SK-N-SH (cell line): ENCODE data around the gene JADE2. TPM values are rescaled to one million over a fixed set of nuclear protein-coding genes. Genes with fewer than 3 reads are reported as not detected.

Experiments used
- CTCF ChIA-PET: fragments of 300-600, 350-600 bp; formaldehyde crosslinking; extraction: SDS; loops from one replicate; lab custom pipeline; 2021; lab: Yijun Ruan, JAX
- POLR2A ChIA-PET: fragments of 350-600 bp; sonication (Branson Sonifier 250); formaldehyde crosslinking; extraction: SDS; loops from one replicate; lab custom pipeline; 2020; ENCODE audit warnings: antibody characterized with exemption, inconsistent platforms; lab: Yijun Ruan, JAX
- DNase-seq: peaks from one replicate; pipeline ENCODE4 v3.0.0; 2012
- H2AFZ ChIP-seq: fragments of 200-600 bp; sonication (generic); 2 replicates; pipeline ENCODE4 v1.8.1; 2016; ENCODE audit warnings: antibody characterized with exemption, mild to moderate bottlenecking, low read depth
- H3F3A ChIP-seq: fragments of 200-600 bp; sonication (generic); replicated peaks from 2 replicates; pipeline ENCODE3; 2016; ENCODE audit warnings: antibody characterized with exemption, mild to moderate bottlenecking; ENCODE audit not compliant: insufficient read depth
- H3K27ac ChIP-seq, 2 experiments: fragments of 200-500 bp in 1 of 2; fragments of 200-600 bp in 1 of 2; sonication (Bioruptor generic) in 1 of 2; sonication (generic), shearing (Covaris generic) in 1 of 2; 2 replicates each; pipeline versions ENCODE4 v1.5.1 to v1.6.1; 2014 to 2016; ENCODE audit warnings: low read depth in 2 of 2, inconsistent platforms in 1 of 2, low read length in 1 of 2, mild to moderate bottlenecking in 1 of 2, mixed read lengths in 1 of 2
- H3K27me3 ChIP-seq: fragments of 200-600 bp; sonication (generic), shearing (Covaris generic); 2 replicates; pipeline ENCODE4 v1.6.1; 2016; ENCODE audit warnings: mixed run types; ENCODE audit not compliant: insufficient read depth
- H3K36me3 ChIP-seq, 2 experiments: fragments of 200-500 bp in 1 of 2; fragments of 200-600 bp in 1 of 2; sonication (Bioruptor generic) in 1 of 2; sonication (generic) in 1 of 2; replicated peaks in 1 of 2; 2 replicates each; pipeline versions ENCODE3 to v1.5.1; 2014 to 2016; ENCODE audit warnings: low read length in 1 of 2, mild to moderate bottlenecking in 1 of 2; ENCODE audit not compliant: insufficient read depth in 2 of 2, control insufficient read depth in 1 of 2
- H3K4me1 ChIP-seq, 2 experiments: fragments of 200-500 bp in 1 of 2; fragments of 200-600 bp in 1 of 2; sonication (Bioruptor generic) in 1 of 2; sonication (generic), shearing (Covaris generic) in 1 of 2; 2 replicates each; pipeline versions ENCODE4 v1.5.1 to v1.6.1; 2014 to 2016; ENCODE audit warnings: low read depth in 1 of 2, low read length in 1 of 2, mixed run types in 1 of 2; ENCODE audit not compliant: insufficient read depth in 2 of 2, control insufficient read depth in 1 of 2
- H3K4me2 ChIP-seq: fragments of 200-600 bp; sonication (generic), shearing (Covaris generic); 2 replicates; pipeline ENCODE4 v1.6.1; 2017; ENCODE audit warnings: mixed run types
- H3K4me3 ChIP-seq, 2 experiments: fragments of 200-500 bp in 1 of 2; fragments of 200-600 bp in 1 of 2; sonication (Bioruptor generic) in 1 of 2; sonication (generic), shearing (Covaris generic) in 1 of 2; 2 replicates each; pipeline versions ENCODE4 v1.5.1 to v1.8.1; 2014 to 2016; ENCODE audit warnings: low read depth in 2 of 2, inconsistent platforms in 1 of 2, low read length in 1 of 2, mild to moderate bottlenecking in 1 of 2, mixed read lengths in 1 of 2, moderate library complexity in 1 of 2
- H3K79me2 ChIP-seq: fragments of 200-600 bp; sonication (generic); 2 replicates; pipeline ENCODE4 v1.8.1; 2017; ENCODE audit warnings: mild to moderate bottlenecking; ENCODE audit not compliant: insufficient read depth
- H3K9ac ChIP-seq: fragments of 200-600 bp; sonication (generic); 2 replicates; pipeline ENCODE4 v1.6.1; 2017; ENCODE audit warnings: mixed run types
- H3K9me2 ChIP-seq: fragments of 200-600 bp; sonication (generic); 2 replicates; pipeline ENCODE4 v1.6.1; 2017; ENCODE audit warnings: mixed run types
- H3K9me3 ChIP-seq: fragments of 200-600 bp; sonication (generic); 2 replicates; pipeline ENCODE4 v1.6.1; 2017; ENCODE audit warnings: mixed run types, mild to moderate bottlenecking, moderate library complexity
- H4K20me1 ChIP-seq: fragments of 200-600 bp; sonication (generic); 2 replicates; pipeline ENCODE4 v1.6.1; 2017; ENCODE audit warnings: mild to moderate bottlenecking, mixed run types; ENCODE audit not compliant: insufficient read depth
- CHD2 ChIP-seq: fragments of 150-350 bp; IDR thresholded peaks from 2 replicates; pipeline ENCODE4 v1.6.1; 2018; ENCODE audit warnings: low read length; ENCODE audit not compliant: partially characterized antibody
- EP300 ChIP-seq, 2 experiments: IDR thresholded peaks; 2 replicates each; pipeline versions ENCODE4 v1.4.0 to v1.6.1; 2012; ENCODE audit warnings: borderline replicate concordance in 1 of 2, low read depth in 1 of 2, low read length in 1 of 2
- EZH2phosphoT487 ChIP-seq: fragments of 200-600 bp; sonication (generic); IDR thresholded peaks from 2 replicates; pipeline ENCODE4 v1.6.1; 2017; ENCODE audit warnings: low read depth, mixed run types, mild to moderate bottlenecking, antibody characterized with exemption, moderate library complexity, borderline replicate concordance
- FOSL2 ChIP-seq: IDR thresholded peaks from 2 replicates; pipeline ENCODE4 v1.4.0; 2012; ENCODE audit warnings: low read depth, mild to moderate bottlenecking, moderate library complexity, borderline replicate concordance
- FOXJ3 ChIP-seq: sonication (generic); formaldehyde crosslinking; IDR thresholded peaks from 2 replicates; pipeline ENCODE4 v1.5.1; 2020; ENCODE audit warnings: mild to moderate bottlenecking, missing genetic modification reagents
- FOXM1 ChIP-seq: IDR thresholded peaks from 2 replicates; pipeline ENCODE4 v1.4.0; 2012; ENCODE audit warnings: low read depth, mild to moderate bottlenecking
- JUND ChIP-seq: IDR thresholded peaks from 2 replicates; pipeline ENCODE4 v1.4.0; 2012
- MEF2A ChIP-seq: IDR thresholded peaks from 2 replicates; pipeline ENCODE4 v1.4.0; 2012; ENCODE audit warnings: low read depth, borderline replicate concordance
- MXI1 ChIP-seq: IDR thresholded peaks from 2 replicates; pipeline ENCODE4 v1.6.1; 2012; ENCODE audit warnings: mild to moderate bottlenecking, low read depth, low read length, improper control_type of control experiment
- NFIC ChIP-seq: IDR thresholded peaks from 2 replicates; pipeline ENCODE4 v1.4.0; 2012; ENCODE audit warnings: borderline replicate concordance
- NRF1 ChIP-seq: IDR thresholded peaks from 2 replicates; pipeline ENCODE4 v1.6.1; 2012; ENCODE audit warnings: low read depth, mild to moderate bottlenecking, low read length
- POLR2AphosphoS5 ChIP-seq: IDR thresholded peaks from 2 replicates; pipeline ENCODE4 v1.6.1; 2012; ENCODE audit warnings: low read depth, low read length
- RAD21 ChIP-seq: IDR thresholded peaks from 2 replicates; pipeline ENCODE4 v1.6.1; 2012; ENCODE audit warnings: mild to moderate bottlenecking, low read length
- RFX5 ChIP-seq: IDR thresholded peaks from 2 replicates; pipeline ENCODE4 v1.6.1; 2012; ENCODE audit warnings: mild to moderate bottlenecking, improper control_type of control experiment, low read length
- RXRA ChIP-seq: IDR thresholded peaks from 2 replicates; pipeline ENCODE4 v1.4.0; 2012; ENCODE audit warnings: low read depth, mild to moderate bottlenecking, borderline replicate concordance
- TAF1 ChIP-seq: IDR thresholded peaks from 2 replicates; pipeline ENCODE4 v1.6.1; 2012; ENCODE audit warnings: low read depth, mild to moderate bottlenecking, low read length, moderate library complexity, borderline replicate concordance
- TEAD4 ChIP-seq: IDR thresholded peaks from 2 replicates; pipeline ENCODE4 v1.4.0; 2012; ENCODE audit warnings: mild to moderate bottlenecking, borderline replicate concordance; ENCODE audit not compliant: insufficient read depth
- WGBS: methylation state at CpG from one replicate; pipeline ENCODE4 v1.1.6; 2017; ENCODE audit warnings: low lambda C conversion rate; 5-methylcytosine and 5-hydroxymethylcytosine counted together
- polyA plus RNA-seq, 3 experiments: library from polyadenylated mRNA; depleted of rRNA; stranded (reverse); fragments of >200 nt; gene quantifications; 2 replicates each; pipeline ENCODE4 v1.2.3, GENCODE V29; 2012
- TF ChIP-seq, protein P1 (sequence below): fragments of 150-350 bp; IDR thresholded peaks from 2 replicates; pipeline ENCODE4 v1.6.1; 2016; ENCODE audit warnings: mild to moderate bottlenecking, low read depth, low read length
- TF ChIP-seq, protein P2 (sequence below): IDR thresholded peaks from 2 replicates; pipeline ENCODE4 v1.4.0; 2012; ENCODE audit warnings: low read depth, borderline replicate concordance
- TF ChIP-seq, protein P3 (sequence below): fragments of 150-350 bp; IDR thresholded peaks from 2 replicates; pipeline ENCODE4 v1.6.1; 2017; ENCODE audit warnings: antibody characterized with exemption, low read length, low read depth, borderline replicate concordance
- TF ChIP-seq, protein P4 (sequence below): IDR thresholded peaks from 2 replicates; pipeline ENCODE4 v1.6.1; 2012; ENCODE audit warnings: mild to moderate bottlenecking, low read depth, low read length, moderate library complexity
- TF ChIP-seq, protein P5 (sequence below): IDR thresholded peaks from 2 replicates; pipeline ENCODE4 v1.4.0; 2012; ENCODE audit warnings: low read depth
- TF ChIP-seq, protein P6 (sequence below): IDR thresholded peaks from 2 replicates; pipeline ENCODE4; 2012
- TF ChIP-seq, protein P7 (sequence below): IDR thresholded peaks from 2 replicates; pipeline ENCODE4 v1.4.0; 2012; ENCODE audit warnings: low read depth, borderline replicate concordance

JADE2 gene
- polyA plus RNA-seq, 1 of the 3 experiments (the other 2 are of a cell fraction) = 25.7 TPM

DNA sequence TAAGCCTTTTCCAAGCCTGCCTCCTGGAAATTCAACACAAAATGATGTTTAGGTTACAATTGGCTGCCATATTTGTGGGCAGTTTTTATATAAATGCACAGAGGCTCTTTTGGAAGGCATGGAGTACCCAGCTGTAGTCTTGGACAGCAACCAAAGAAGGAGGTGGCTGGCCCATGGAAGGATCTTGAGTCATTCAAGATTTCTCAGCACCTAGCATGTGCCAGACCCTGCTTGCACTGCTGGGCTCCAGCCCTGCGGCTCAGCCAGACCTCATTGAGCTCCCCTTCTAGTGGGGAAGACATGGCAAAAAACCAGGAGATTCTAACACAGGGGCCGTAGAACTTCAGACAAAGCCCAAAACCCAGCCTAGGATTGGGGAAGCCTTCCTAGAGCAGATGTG lies 22.1 kb downstream of the JADE2 start:
- H3K9me3 ChIP-seq = no peaks in the 10 kb centered on the region
- H3F3A ChIP-seq = peaks cover 23% of the 10 kb centered on the region
- H3K4me3 ChIP-seq = no peak overlapping the region
- CTCF ChIA-PET = interaction anchor here (1.1 to 3.3 kb wide), 4 partner anchors 13 to 39 kb away, joined by 3 to 22 read pairs (median 6); partner anchors contain the start of gene JADE2
- DNase-seq = no peak
- 100% methylated on average over 1 of the region's 2 CpGs for WGBS
- no peak overlapping the region for H3K9ac ChIP-seq
- peak overlapping the region; percentile 9; the same call in 1 of the 2 replicates for H3K4me2 ChIP-seq
- H2AFZ ChIP-seq = no peak overlapping the region
- H3K79me2 ChIP-seq = peaks cover 35% of the 10 kb centered on the region
- peaks cover 28% of the 10 kb centered on the region for H4K20me1 ChIP-seq
- peaks cover 11 to 17% of the 10 kb centered on the region in 2 experiments for H3K36me3 ChIP-seq
- no peaks in the 10 kb centered on the region for H3K9me2 ChIP-seq
- POLR2A ChIA-PET = no interaction called here
- peak overlapping the region in 1 of 2 experiments; percentile 39; a peak in 1 of 4 replicates for H3K27ac ChIP-seq
- H3K27me3 ChIP-seq = no peaks in the 10 kb centered on the region
- H3K4me1 ChIP-seq = peaks cover 21 to 32% of the 10 kb centered on the region in 2 experiments; a peak in 3 of 4 replicates
- no peak for TF ChIP-seq FOXM1
- TF ChIP-seq NFIC = peak; percentile 91
- no peak for TF ChIP-seq RFX5
- TF ChIP-seq EZH2phosphoT487 = no peak
- no peak for TF ChIP-seq POLR2AphosphoS5
- TF ChIP-seq, protein P1, sequence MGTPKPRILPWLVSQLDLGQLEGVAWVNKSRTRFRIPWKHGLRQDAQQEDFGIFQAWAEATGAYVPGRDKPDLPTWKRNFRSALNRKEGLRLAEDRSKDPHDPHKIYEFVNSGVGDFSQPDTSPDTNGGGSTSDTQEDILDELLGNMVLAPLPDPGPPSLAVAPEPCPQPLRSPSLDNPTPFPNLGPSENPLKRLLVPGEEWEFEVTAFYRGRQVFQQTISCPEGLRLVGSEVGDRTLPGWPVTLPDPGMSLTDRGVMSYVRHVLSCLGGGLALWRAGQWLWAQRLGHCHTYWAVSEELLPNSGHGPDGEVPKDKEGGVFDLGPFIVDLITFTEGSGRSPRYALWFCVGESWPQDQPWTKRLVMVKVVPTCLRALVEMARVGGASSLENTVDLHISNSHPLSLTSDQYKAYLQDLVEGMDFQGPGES = no peak
- TF ChIP-seq NRF1 = no peak
- no peak for TF ChIP-seq MXI1
- TF ChIP-seq, protein P2, sequence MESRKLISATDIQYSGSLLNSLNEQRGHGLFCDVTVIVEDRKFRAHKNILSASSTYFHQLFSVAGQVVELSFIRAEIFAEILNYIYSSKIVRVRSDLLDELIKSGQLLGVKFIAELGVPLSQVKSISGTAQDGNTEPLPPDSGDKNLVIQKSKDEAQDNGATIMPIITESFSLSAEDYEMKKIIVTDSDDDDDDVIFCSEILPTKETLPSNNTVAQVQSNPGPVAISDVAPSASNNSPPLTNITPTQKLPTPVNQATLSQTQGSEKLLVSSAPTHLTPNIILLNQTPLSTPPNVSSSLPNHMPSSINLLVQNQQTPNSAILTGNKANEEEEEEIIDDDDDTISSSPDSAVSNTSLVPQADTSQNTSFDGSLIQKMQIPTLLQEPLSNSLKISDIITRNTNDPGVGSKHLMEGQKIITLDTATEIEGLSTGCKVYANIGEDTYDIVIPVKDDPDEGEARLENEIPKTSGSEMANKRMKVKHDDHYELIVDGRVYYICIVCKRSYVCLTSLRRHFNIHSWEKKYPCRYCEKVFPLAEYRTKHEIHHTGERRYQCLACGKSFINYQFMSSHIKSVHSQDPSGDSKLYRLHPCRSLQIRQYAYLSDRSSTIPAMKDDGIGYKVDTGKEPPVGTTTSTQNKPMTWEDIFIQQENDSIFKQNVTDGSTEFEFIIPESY = no peak
- TF ChIP-seq FOSL2 = peak; percentile 47; the same call in 1 of the 2 replicates
- TF ChIP-seq, protein P3, sequence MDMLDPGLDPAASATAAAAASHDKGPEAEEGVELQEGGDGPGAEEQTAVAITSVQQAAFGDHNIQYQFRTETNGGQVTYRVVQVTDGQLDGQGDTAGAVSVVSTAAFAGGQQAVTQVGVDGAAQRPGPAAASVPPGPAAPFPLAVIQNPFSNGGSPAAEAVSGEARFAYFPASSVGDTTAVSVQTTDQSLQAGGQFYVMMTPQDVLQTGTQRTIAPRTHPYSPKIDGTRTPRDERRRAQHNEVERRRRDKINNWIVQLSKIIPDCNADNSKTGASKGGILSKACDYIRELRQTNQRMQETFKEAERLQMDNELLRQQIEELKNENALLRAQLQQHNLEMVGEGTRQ = no peak
- TF ChIP-seq, protein P4, sequence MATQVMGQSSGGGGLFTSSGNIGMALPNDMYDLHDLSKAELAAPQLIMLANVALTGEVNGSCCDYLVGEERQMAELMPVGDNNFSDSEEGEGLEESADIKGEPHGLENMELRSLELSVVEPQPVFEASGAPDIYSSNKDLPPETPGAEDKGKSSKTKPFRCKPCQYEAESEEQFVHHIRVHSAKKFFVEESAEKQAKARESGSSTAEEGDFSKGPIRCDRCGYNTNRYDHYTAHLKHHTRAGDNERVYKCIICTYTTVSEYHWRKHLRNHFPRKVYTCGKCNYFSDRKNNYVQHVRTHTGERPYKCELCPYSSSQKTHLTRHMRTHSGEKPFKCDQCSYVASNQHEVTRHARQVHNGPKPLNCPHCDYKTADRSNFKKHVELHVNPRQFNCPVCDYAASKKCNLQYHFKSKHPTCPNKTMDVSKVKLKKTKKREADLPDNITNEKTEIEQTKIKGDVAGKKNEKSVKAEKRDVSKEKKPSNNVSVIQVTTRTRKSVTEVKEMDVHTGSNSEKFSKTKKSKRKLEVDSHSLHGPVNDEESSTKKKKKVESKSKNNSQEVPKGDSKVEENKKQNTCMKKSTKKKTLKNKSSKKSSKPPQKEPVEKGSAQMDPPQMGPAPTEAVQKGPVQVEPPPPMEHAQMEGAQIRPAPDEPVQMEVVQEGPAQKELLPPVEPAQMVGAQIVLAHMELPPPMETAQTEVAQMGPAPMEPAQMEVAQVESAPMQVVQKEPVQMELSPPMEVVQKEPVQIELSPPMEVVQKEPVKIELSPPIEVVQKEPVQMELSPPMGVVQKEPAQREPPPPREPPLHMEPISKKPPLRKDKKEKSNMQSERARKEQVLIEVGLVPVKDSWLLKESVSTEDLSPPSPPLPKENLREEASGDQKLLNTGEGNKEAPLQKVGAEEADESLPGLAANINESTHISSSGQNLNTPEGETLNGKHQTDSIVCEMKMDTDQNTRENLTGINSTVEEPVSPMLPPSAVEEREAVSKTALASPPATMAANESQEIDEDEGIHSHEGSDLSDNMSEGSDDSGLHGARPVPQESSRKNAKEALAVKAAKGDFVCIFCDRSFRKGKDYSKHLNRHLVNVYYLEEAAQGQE = peak; percentile 79; the same call in 1 of the 2 replicates
- TF ChIP-seq MEF2A = no peak
- no peak for TF ChIP-seq CHD2
- TF ChIP-seq TAF1 = no peak
- no peak for TF ChIP-seq FOXJ3 (CRISPR knock-in tag)
- peak; percentile 51 for TF ChIP-seq JUND
- TF ChIP-seq, protein P5, sequence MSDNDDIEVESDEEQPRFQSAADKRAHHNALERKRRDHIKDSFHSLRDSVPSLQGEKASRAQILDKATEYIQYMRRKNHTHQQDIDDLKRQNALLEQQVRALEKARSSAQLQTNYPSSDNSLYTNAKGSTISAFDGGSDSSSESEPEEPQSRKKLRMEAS = peak; percentile 89
- no peak for TF ChIP-seq TEAD4
- no peak for TF ChIP-seq RXRA
- no peak for TF ChIP-seq RAD21
- TF ChIP-seq, protein P6, sequence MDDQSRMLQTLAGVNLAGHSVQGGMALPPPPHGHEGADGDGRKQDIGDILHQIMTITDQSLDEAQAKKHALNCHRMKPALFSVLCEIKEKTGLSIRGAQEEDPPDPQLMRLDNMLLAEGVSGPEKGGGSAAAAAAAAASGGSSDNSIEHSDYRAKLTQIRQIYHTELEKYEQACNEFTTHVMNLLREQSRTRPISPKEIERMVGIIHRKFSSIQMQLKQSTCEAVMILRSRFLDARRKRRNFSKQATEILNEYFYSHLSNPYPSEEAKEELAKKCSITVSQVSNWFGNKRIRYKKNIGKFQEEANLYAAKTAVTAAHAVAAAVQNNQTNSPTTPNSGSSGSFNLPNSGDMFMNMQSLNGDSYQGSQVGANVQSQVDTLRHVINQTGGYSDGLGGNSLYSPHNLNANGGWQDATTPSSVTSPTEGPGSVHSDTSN = peak; percentile 54; the same call in 1 of the 2 replicates
- TF ChIP-seq, protein P7, sequence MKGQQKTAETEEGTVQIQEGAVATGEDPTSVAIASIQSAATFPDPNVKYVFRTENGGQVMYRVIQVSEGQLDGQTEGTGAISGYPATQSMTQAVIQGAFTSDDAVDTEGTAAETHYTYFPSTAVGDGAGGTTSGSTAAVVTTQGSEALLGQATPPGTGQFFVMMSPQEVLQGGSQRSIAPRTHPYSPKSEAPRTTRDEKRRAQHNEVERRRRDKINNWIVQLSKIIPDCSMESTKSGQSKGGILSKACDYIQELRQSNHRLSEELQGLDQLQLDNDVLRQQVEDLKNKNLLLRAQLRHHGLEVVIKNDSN = no peak
- TF ChIP-seq EP300 (IDR thresholded peaks at IDR 0.05; ENCODE audit: borderline replicate concordance in 1 of 2, low read depth in 1 of 2, low read length in 1 of 2) = no peak
